Measurements from ENCODE around the gene KRIT1. TPM values are rescaled to one million over a fixed set of nuclear protein-coding genes. Genes with fewer than 3 reads are reported as not detected.
"Not testable (repeated sequence)": the region's sequence is repeated elsewhere in the genome, so short reads cannot be mapped to it uniquely, and the experiment has no call there.

Gene KRIT1
- total and polyA plus RNA-seq, 5 donors from 2014 or later = 14.4 to 47.4 (median 18.7) TPM

DNA sequence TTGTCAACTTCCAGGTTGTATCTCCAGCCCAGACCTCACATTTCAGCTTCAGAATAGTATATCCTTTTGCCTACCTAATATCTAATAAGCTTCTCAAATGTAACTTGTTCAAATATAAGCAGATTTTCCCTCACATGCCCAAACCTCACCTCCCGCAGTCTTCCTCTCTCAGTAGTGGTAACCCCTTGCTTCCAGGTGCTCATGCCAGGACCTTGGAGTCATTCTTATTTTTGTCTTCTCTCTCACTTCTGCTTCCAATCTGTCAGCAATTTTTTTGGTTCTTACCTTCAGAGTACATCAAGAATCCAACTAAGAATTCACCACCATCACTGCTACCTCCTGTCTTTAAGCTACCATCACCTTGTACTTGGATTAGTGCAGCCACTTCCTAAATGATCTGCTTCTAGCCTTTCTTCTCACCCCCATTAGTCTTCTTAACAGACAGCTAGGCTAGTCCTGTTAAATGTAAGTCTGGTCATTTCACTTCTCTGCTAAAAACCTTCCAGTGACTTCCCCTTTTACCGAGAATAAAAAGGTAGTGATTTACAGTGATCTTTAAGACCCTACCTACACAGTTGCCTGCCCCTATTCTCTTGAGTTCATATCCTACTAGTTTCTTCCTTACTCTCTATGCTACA lies 14.0 kb upstream of the KRIT1 start:
- H3K4me1 Mint-ChIP-seq = peaks cover 7 to 36% (median 25%) of the 10 kb centered on the region in 4 donors
- no peak overlapping the region for H3K4me3 Mint-ChIP-seq
- Histone ChIP-seq H3K27me3 (ENCODE audit: control insufficient read depth, insufficient read depth, low read length) (no peaks in the 10 kb centered on the region), H3K36me3 (ENCODE audit: control insufficient read depth, insufficient read depth, low read length) (peaks cover 7% of the 10 kb centered on the region), H3K27ac (ENCODE audit: insufficient read depth, low read length, poor library complexity, severe bottlenecking) (no peak overlapping the region), H3K4me1 (ENCODE audit: control insufficient read depth, insufficient read depth, low read length, poor library complexity, severe bottlenecking) (no peaks in the 10 kb centered on the region), H3K4me3 (ENCODE audit: low read depth, low read length) (no peak overlapping the region), H3K9me3 (ENCODE audit: control insufficient read depth in 2 of 2, low read length in 2 of 2) (no peaks in the 10 kb centered on the region)
- peak overlapping the region in 1 of 3 donors; percentile 21 for H3K27ac Mint-ChIP-seq
- DNase-seq = no peak
- H3K36me3 Mint-ChIP-seq = peaks cover 18% of the 10 kb centered on the region
- H3K9me3 Mint-ChIP-seq = peaks cover 0 to 5% (median 0%) of the 10 kb centered on the region in 7 donors
- H3K27me3 Mint-ChIP-seq = no peaks in the 10 kb centered on the region
- no peak for ATAC-seq (ENCODE audit: low read depth in 2 of 2)

DNA sequence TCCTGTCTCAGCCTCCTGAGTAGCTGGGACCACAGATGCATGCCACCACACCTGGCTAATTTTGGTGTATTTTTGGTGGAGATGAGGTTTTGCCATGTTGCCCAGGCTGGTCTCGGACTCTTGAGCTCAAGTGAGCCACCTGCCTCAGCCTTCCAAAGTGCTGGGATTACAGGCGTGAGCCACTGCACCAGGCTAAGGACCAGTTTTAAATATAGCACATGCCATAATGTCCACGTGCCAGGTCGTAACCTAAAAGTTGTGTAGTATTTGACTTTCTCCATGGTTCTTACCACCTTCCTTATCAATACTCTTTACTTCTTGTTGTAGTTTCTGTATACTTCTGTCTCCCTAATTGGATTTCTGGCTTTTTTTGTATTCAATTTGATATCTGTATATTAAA lies 13.3 kb upstream of the KRIT1 start:
- Histone ChIP-seq H3K27ac (ENCODE audit: insufficient read depth, low read length, poor library complexity, severe bottlenecking) (no peak overlapping the region), H3K27me3 (ENCODE audit: control insufficient read depth, insufficient read depth, low read length) (no peaks in the 10 kb centered on the region), H3K9me3 (ENCODE audit: control insufficient read depth in 2 of 2, low read length in 2 of 2) (no peaks in the 10 kb centered on the region), H3K4me1 (ENCODE audit: control insufficient read depth, insufficient read depth, low read length, poor library complexity, severe bottlenecking) (no peaks in the 10 kb centered on the region), H3K36me3 (ENCODE audit: control insufficient read depth, insufficient read depth, low read length) (peaks cover 7% of the 10 kb centered on the region), H3K4me3 (ENCODE audit: low read depth, low read length) (no peak overlapping the region)
- Mint-ChIP-seq H3K27me3 (no peaks in the 10 kb centered on the region), H3K4me1 (peaks cover 7 to 36% (median 25%) of the 10 kb centered on the region in 4 donors), H3K4me3 (no peak overlapping the region), H3K9me3 (peaks cover 0 to 5% (median 0%) of the 10 kb centered on the region in 7 donors), H3K27ac (no peak overlapping the region), H3K36me3 (peaks cover 18% of the 10 kb centered on the region)
- no peak for ATAC-seq (ENCODE audit: low read depth in 2 of 2)
- no peak for DNase-seq

DNA sequence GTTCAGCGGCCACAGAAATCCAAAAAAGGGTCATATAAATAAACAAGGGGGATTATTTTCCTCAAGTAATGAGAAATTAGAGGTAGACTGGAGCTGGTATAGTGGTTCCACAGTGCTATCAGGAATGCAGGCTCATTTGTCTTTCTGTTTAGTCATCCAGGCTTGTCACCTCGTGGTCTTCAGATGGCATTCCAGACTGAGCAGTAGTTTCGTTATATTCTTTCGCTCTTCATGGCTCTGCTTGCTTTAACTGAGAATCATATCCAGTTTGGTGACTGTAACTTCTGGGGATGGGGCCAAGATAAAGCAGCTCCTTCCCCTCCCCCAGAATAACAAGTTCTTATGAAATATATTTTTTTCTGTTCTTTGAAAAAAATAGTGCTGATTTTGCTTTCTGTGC lies 9.6 kb upstream of the KRIT1 start:
- ATAC-seq (ENCODE audit: low read depth in 2 of 2) (no peak), DNase-seq (no peak)
- Mint-ChIP-seq H3K4me3 (no peak overlapping the region), H3K27me3 (no peaks in the 10 kb centered on the region), H3K36me3 (peaks cover 26% of the 10 kb centered on the region), H3K27ac (no peak overlapping the region), H3K9me3 (peaks cover 0 to 5% (median 0%) of the 10 kb centered on the region in 7 donors), H3K4me1 (peaks cover 37 to 55% (median 39%) of the 10 kb centered on the region in 4 donors)
- H3K27ac ChIP-seq (ENCODE audit: insufficient read depth, low read length, poor library complexity, severe bottlenecking) = no peak overlapping the region
- no peaks in the 10 kb centered on the region for H3K27me3 ChIP-seq (ENCODE audit: control insufficient read depth, insufficient read depth, low read length)
- no peaks in the 10 kb centered on the region for H3K9me3 ChIP-seq (ENCODE audit: control insufficient read depth in 2 of 2, low read length in 2 of 2)
- no peak overlapping the region for H3K4me3 ChIP-seq (ENCODE audit: low read depth, low read length)
- H3K4me1 ChIP-seq (ENCODE audit: control insufficient read depth, insufficient read depth, low read length, poor library complexity, severe bottlenecking) = no peaks in the 10 kb centered on the region
- peaks cover 4% of the 10 kb centered on the region for H3K36me3 ChIP-seq (ENCODE audit: control insufficient read depth, insufficient read depth, low read length)

DNA sequence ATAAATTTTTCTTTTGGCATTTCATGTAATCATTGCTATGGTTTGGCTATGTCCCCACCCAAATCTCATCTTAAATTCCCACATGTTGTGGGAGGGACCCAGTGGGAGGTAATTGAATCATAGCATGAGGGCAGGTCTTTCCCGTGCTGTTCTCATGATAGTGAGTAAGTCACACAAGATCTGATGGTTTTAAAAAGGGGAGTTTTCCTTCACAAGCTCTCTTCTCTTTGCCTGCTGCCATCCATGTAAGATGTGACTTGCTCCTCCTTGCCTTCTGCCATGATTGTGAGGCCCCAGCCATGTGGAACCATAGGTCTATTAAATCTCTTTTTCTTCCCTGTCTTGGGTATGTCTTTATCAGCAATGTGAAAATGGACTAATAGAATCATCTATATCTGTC lies 9.1 kb upstream of the KRIT1 start:
- not testable (repeated sequence) for H3K9me3 Mint-ChIP-seq; H3K27me3 Mint-ChIP-seq; H3K36me3 ChIP-seq (ENCODE audit: control insufficient read depth, insufficient read depth, low read length); H3K27ac Mint-ChIP-seq; H3K27me3 ChIP-seq (ENCODE audit: control insufficient read depth, insufficient read depth, low read length); H3K27ac ChIP-seq (ENCODE audit: insufficient read depth, low read length, poor library complexity, severe bottlenecking); DNase-seq; ATAC-seq (ENCODE audit: low read depth in 2 of 2); H3K9me3 ChIP-seq (ENCODE audit: control insufficient read depth in 2 of 2, low read length in 2 of 2); H3K4me3 Mint-ChIP-seq; H3K4me3 ChIP-seq (ENCODE audit: low read depth, low read length); H3K4me1 ChIP-seq (ENCODE audit: control insufficient read depth, insufficient read depth, low read length, poor library complexity, severe bottlenecking)
- Mint-ChIP-seq H3K4me1 (peaks cover 36 to 51% (median 37%) of the 10 kb centered on the region in 4 donors), H3K36me3 (peaks cover 21% of the 10 kb centered on the region)

DNA sequence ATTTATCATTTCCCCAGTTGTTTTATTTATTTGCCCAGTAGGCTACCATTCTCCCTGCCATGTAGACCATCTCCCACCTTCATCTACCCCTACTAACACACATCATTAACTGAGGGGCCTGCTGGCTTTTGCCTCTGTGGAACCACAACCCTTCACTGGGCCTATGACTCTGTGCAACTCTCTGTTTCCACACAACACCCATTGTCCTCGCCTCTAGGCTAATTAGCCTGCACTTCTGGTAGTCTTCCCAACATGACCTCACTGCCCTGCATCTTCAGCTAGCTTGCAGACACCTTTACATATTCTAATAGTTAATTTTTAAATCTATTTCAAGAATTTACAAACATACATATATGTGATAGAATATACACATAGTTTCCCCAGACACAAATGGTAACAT lies 7.5 kb upstream of the KRIT1 start:
- Mint-ChIP-seq H3K4me1 (peaks cover 35 to 54% (median 37%) of the 10 kb centered on the region in 4 donors), H3K9me3 (peaks cover 0 to 5% (median 0%) of the 10 kb centered on the region in 7 donors), H3K27me3 (no peaks in the 10 kb centered on the region), H3K36me3 (peaks cover 17% of the 10 kb centered on the region), H3K4me3 (no peak overlapping the region), H3K27ac (no peak overlapping the region)
- no peak overlapping the region for H3K27ac ChIP-seq (ENCODE audit: insufficient read depth, low read length, poor library complexity, severe bottlenecking)
- no peaks in the 10 kb centered on the region for H3K27me3 ChIP-seq (ENCODE audit: control insufficient read depth, insufficient read depth, low read length)
- H3K36me3 ChIP-seq (ENCODE audit: control insufficient read depth, insufficient read depth, low read length) = no peaks in the 10 kb centered on the region
- H3K4me1 ChIP-seq (ENCODE audit: control insufficient read depth, insufficient read depth, low read length, poor library complexity, severe bottlenecking) = peaks cover 2% of the 10 kb centered on the region
- DNase-seq (no peak), ATAC-seq (ENCODE audit: low read depth in 2 of 2) (no peak)
- H3K9me3 ChIP-seq (ENCODE audit: control insufficient read depth in 2 of 2, low read length in 2 of 2) = no peaks in the 10 kb centered on the region
- no peak overlapping the region for H3K4me3 ChIP-seq (ENCODE audit: low read depth, low read length)

DNA sequence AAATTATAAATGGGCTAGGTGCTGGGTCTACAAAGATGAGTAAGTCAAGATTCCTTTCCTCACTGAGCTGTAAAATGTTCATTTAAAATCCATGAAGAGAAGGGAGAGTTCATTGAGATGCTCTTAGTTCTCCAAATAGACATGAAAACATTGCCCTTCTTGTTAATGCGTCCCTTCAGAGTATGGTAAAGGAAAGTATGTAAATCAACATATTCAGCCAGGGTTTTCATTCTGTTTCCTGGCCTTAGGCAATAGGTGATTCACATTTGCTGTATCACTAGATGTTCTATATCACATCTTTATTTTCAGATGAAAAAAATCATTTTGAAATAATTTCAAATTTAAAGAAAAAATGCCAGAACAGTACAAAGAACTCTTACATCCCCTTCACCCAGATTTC lies 5.5 kb upstream of the KRIT1 start:
- DNase-seq (no peak), ATAC-seq (ENCODE audit: low read depth in 2 of 2) (no peak)
- peaks cover 36 to 64% (median 49%) of the 10 kb centered on the region in 4 donors for H3K4me1 Mint-ChIP-seq
- peak overlapping the region in 2 of 3 donors; percentile 11 to 45 for H3K27ac Mint-ChIP-seq
- no peaks in the 10 kb centered on the region for H3K36me3 ChIP-seq (ENCODE audit: control insufficient read depth, insufficient read depth, low read length)
- no peaks in the 10 kb centered on the region for H3K9me3 ChIP-seq (ENCODE audit: control insufficient read depth in 2 of 2, low read length in 2 of 2)
- peaks cover 22% of the 10 kb centered on the region for H3K4me1 ChIP-seq (ENCODE audit: control insufficient read depth, insufficient read depth, low read length, poor library complexity, severe bottlenecking)
- no peak overlapping the region for H3K27ac ChIP-seq (ENCODE audit: insufficient read depth, low read length, poor library complexity, severe bottlenecking)
- peaks cover 0 to 5% (median 0%) of the 10 kb centered on the region in 7 donors for H3K9me3 Mint-ChIP-seq
- no peaks in the 10 kb centered on the region for H3K27me3 Mint-ChIP-seq
- H3K4me3 Mint-ChIP-seq = peak overlapping the region in 1 of 4 donors; percentile 48
- H3K4me3 ChIP-seq (ENCODE audit: low read depth, low read length) = no peak overlapping the region
- H3K27me3 ChIP-seq (ENCODE audit: control insufficient read depth, insufficient read depth, low read length) = no peaks in the 10 kb centered on the region
- H3K36me3 Mint-ChIP-seq = peaks cover 17% of the 10 kb centered on the region

DNA sequence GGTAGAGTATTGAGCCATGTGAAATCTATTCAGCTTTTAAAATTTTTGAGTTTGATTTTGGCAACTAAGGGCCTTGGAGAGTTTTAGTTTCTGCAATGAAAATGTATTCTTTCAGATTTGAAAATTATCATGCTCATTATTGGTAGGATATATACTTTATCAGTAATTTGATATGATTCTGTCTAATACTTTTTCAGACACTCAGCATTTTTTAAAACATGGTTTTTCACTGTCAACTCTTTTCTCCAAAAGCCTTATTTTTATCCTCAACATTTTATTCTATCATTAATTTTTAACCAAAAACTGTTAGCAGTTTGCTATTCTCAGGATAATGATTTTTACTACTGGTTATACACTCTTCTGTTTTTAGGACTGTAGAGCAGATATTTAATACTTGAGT lies 4.9 kb upstream of the KRIT1 start:
- DNase-seq (no peak), ATAC-seq (ENCODE audit: low read depth in 2 of 2) (no peak)
- Mint-ChIP-seq H3K27me3 (no peaks in the 10 kb centered on the region), H3K9me3 (peaks cover 0 to 5% (median 0%) of the 10 kb centered on the region in 7 donors), H3K27ac (no peak overlapping the region), H3K36me3 (peaks cover 19% of the 10 kb centered on the region), H3K4me3 (peak overlapping the region in 1 of 4 donors; percentile 48), H3K4me1 (peaks cover 31 to 60% (median 47%) of the 10 kb centered on the region in 4 donors)
- H3K27me3 ChIP-seq (ENCODE audit: control insufficient read depth, insufficient read depth, low read length) = no peaks in the 10 kb centered on the region
- no peaks in the 10 kb centered on the region for H3K9me3 ChIP-seq (ENCODE audit: control insufficient read depth in 2 of 2, low read length in 2 of 2)
- no peaks in the 10 kb centered on the region for H3K36me3 ChIP-seq (ENCODE audit: control insufficient read depth, insufficient read depth, low read length)
- peaks cover 22% of the 10 kb centered on the region for H3K4me1 ChIP-seq (ENCODE audit: control insufficient read depth, insufficient read depth, low read length, poor library complexity, severe bottlenecking)
- H3K4me3 ChIP-seq (ENCODE audit: low read depth, low read length) = no peak overlapping the region
- H3K27ac ChIP-seq (ENCODE audit: insufficient read depth, low read length, poor library complexity, severe bottlenecking) = no peak overlapping the region
